HepG2 (cell line): Measurements from ENCODE around the gene DCAF15. TPM values are rescaled to one million over a fixed set of nuclear protein-coding genes. Genes with fewer than 3 reads are reported as not detected.

Source experiments
- AGO2 ChIP-seq: fragments of 200-400 bp; formaldehyde crosslinking; optimal IDR thresholded peaks from 2 replicates; pipeline ENCODE3; 2017; ENCODE audit warnings: mild to moderate bottlenecking, low read depth, low read length, moderate library complexity
- ATF7 ChIP-seq, 2 experiments: fragments of 450-650 bp in 1 of 2; sonication (generic) in 1 of 2; formaldehyde crosslinking in 1 of 2; IDR thresholded peaks; 2 replicates each; pipeline versions ENCODE4 v1.4.0 to v1.6.1; 2016 to 2020; ENCODE audit warnings: antibody characterized with exemption in 1 of 2, mild to moderate bottlenecking in 1 of 2, missing genetic modification reagents in 1 of 2
- FOXK1 ChIP-seq: sonication (generic); formaldehyde crosslinking; IDR thresholded peaks from 2 replicates; pipeline ENCODE4 v1.4.0; 2020; ENCODE audit warnings: low read depth, missing genetic modification reagents, borderline replicate concordance
- HOXA3 ChIP-seq: sonication (generic); formaldehyde crosslinking; IDR thresholded peaks from 2 replicates; pipeline ENCODE4 v1.5.0; 2020; ENCODE audit warnings: missing genetic modification reagents
- SP1 ChIP-seq, 2 experiments: fragments of 450-650 bp in 1 of 2; sonication (generic) in 1 of 2; formaldehyde crosslinking in 1 of 2; IDR thresholded peaks; 2 replicates each; pipeline versions ENCODE4 v1.4.0 to v1.6.1; 2016 to 2020; ENCODE audit warnings: missing genetic modification reagents in 1 of 2
- TAF1 ChIP-seq: sonication (generic); formaldehyde crosslinking; IDR thresholded peaks from 2 replicates; pipeline ENCODE4 v1.4.0; 2020; ENCODE audit warnings: missing genetic modification reagents
- ZIK1 ChIP-seq: sonication (generic); formaldehyde crosslinking; IDR thresholded peaks from 2 replicates; pipeline ENCODE4 v1.5.0; 2020; ENCODE audit warnings: mild to moderate bottlenecking, low read depth, missing genetic modification reagents, borderline replicate concordance
- ZMYM4 ChIP-seq: sonication (generic); formaldehyde crosslinking; IDR thresholded peaks from 2 replicates; pipeline ENCODE4 v1.8.1; 2023; ENCODE audit warnings: mild to moderate bottlenecking, missing genetic modification reagents
- ZNF333 ChIP-seq: sonication (generic); formaldehyde crosslinking; IDR thresholded peaks from 2 replicates; pipeline ENCODE4 v1.4.0; 2020; ENCODE audit warnings: mild to moderate bottlenecking, missing genetic modification reagents, borderline replicate concordance
- ZNF501 ChIP-seq: sonication (generic); formaldehyde crosslinking; IDR thresholded peaks from 2 replicates; pipeline ENCODE4 v1.5.1; 2020; ENCODE audit warnings: mild to moderate bottlenecking, moderate library complexity, missing genetic modification reagents
- ZNF816 ChIP-seq: sonication (generic); formaldehyde crosslinking; IDR thresholded peaks from 2 replicates; pipeline ENCODE4 v1.8.0; 2022; ENCODE audit warnings: missing genetic modification reagents, mild to moderate bottlenecking, borderline replicate concordance
- ZNF839 ChIP-seq: sonication (generic); formaldehyde crosslinking; IDR thresholded peaks from 2 replicates; pipeline ENCODE4 v1.4.0; 2020; ENCODE audit warnings: missing genetic modification reagents, mild to moderate bottlenecking, borderline replicate concordance
- polyA plus RNA-seq, 8 experiments: library from polyadenylated mRNA; depleted of rRNA in 3 of 8; stranded (reverse) in 7 of 8; unstranded in 1 of 8; fragments of >200 nt; fragmentation: Illumina TruSeq in 4 of 8; extraction: Trizol in 4 of 8; gene quantifications; 2 replicates each; pipeline versions ENCODE4 v1.2.1 to v1.2.3, GENCODE V29; 2011 to 2016; ENCODE audit warnings: low read depth in 4 of 8, missing spikeins in 1 of 8, mixed read lengths in 1 of 8; ENCODE audit not compliant: insufficient read depth in 1 of 8
- total RNA-seq, 5 experiments: library from RNA; depleted of rRNA; stranded (reverse); fragments of >200 nt; fragmentation: Illumina TruSeq; extraction: Trizol; gene quantifications; 2 replicates each; pipeline ENCODE4 v1.2.3, GENCODE V29; 2016; ENCODE audit warnings: low read depth in 1 of 5
- TF ChIP-seq, protein P1 (sequence below): sonication (generic); formaldehyde crosslinking; IDR thresholded peaks from 2 replicates; pipeline ENCODE4 v1.4.0; 2020; ENCODE audit warnings: low read depth, missing genetic modification reagents
- TF ChIP-seq, protein P2 (sequence below): sonication (generic); formaldehyde crosslinking; IDR thresholded peaks from 2 replicates; pipeline ENCODE4 v1.4.0; 2020; ENCODE audit warnings: missing genetic modification reagents
- TF ChIP-seq, protein P3 (sequence below): IDR thresholded peaks from 2 replicates; pipeline ENCODE4 v1.6.1; 2016
- TF ChIP-seq, protein P4 (sequence below): sonication (generic); formaldehyde crosslinking; IDR thresholded peaks from 2 replicates; pipeline ENCODE4 v1.9.0; 2022; ENCODE audit warnings: low read depth, missing genetic modification reagents

The DCAF15 gene
- total and polyA plus RNA-seq, 2 of the 13 experiments (the other 11 are each of a cell fraction or from before 2014, with no cell fraction given): 13.6 to 14.0 TPM

DNA sequence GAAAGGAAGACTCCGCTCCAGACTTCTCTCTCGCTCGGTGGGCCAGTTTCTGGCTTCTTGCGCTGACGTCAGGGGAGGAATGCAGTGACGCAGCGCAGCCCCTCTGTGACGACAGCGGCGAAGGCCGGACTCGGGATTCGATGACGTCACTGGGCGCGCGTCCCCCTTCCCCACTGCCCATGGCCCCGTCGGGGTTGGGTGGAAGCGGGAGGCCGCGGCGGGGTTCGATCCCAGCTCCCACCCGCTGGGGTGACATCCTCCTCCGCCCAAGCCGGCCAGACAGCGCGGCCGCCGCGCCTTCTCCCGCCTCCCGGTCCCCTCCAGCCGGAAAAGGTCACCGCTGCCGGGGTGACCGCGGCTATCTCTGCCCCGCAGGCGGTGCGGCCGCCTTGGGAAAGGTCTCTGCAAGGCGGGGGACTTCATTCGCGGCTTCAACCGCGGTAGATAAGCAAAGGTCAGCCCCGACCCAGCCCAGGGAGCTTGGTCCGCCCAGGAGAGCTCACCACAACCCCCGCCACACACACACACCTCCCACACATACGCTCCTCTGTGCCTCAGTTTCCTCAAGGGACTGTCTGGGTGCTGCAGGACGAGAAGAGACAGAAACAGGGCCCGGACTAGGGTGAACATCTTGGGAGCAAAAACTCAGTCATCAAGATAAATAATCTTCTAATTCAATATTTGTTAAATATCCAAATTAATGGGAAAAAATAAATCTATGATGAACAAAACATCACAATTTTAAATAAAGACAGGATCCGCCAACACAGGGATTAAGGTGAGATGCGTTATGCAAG lies 54.7 kb downstream of the DCAF15 start (continued):
- TF ChIP-seq, protein P1, sequence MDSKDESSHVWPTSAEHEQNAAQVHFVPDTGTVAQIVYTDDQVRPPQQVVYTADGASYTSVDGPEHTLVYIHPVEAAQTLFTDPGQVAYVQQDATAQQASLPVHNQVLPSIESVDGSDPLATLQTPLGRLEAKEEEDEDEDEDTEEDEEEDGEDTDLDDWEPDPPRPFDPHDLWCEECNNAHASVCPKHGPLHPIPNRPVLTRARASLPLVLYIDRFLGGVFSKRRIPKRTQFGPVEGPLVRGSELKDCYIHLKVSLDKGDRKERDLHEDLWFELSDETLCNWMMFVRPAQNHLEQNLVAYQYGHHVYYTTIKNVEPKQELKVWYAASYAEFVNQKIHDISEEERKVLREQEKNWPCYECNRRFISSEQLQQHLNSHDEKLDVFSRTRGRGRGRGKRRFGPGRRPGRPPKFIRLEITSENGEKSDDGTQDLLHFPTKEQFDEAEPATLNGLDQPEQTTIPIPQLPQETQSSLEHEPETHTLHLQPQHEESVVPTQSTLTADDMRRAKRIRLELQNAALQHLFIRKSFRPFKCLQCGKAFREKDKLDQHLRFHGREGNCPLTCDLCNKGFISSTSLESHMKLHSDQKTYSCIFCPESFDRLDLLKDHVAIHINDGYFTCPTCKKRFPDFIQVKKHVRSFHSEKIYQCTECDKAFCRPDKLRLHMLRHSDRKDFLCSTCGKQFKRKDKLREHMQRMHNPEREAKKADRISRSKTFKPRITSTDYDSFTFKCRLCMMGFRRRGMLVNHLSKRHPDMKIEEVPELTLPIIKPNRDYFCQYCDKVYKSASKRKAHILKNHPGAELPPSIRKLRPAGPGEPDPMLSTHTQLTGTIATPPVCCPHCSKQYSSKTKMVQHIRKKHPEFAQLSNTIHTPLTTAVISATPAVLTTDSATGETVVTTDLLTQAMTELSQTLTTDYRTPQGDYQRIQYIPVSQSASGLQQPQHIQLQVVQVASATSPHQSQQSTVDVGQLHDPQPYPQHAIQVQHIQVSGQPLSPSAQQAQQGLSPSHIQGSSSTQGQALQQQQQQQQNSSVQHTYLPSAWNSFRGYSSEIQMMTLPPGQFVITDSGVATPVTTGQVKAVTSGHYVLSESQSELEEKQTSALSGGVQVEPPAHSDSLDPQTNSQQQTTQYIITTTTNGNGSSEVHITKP (CRISPR knock-in tag): peak; percentile 68; the same call in 1 of the 2 replicates
- TF ChIP-seq ZNF501 (CRISPR knock-in tag) (peak; percentile 92; the same call in 1 of the 2 replicates), SP1 (IDR thresholded peaks at IDR 0.05) (no peak), SP1 (CRISPR knock-in tag; IDR thresholded peaks at IDR 0.05) (no peak), FOXK1 (0 out of 2 replicates have a peak, but pooled peaks have one; percentile 49), ZMYM4 (peak; percentile 63; the same call in 1 of the 2 replicates), ZNF816 (CRISPR knock-in tag) (peak; percentile 69; the same call in 1 of the 2 replicates), AGO2 (peak; percentile 52), ZNF333 (CRISPR knock-in tag) (peak; percentile 84; the same call in 1 of the 2 replicates), ZNF839 (CRISPR knock-in tag) (peak; percentile 91; the same call in 1 of the 2 replicates), ZIK1 (no peak), ATF7 (IDR thresholded peaks at IDR 0.05) (peak; percentile 100), ATF7 (CRISPR knock-in tag; IDR thresholded peaks at IDR 0.05) (peak; percentile 100), HOXA3 (CRISPR knock-in tag) (peak; percentile 100), TAF1 (peak; percentile 78)
- TF ChIP-seq, protein P2, sequence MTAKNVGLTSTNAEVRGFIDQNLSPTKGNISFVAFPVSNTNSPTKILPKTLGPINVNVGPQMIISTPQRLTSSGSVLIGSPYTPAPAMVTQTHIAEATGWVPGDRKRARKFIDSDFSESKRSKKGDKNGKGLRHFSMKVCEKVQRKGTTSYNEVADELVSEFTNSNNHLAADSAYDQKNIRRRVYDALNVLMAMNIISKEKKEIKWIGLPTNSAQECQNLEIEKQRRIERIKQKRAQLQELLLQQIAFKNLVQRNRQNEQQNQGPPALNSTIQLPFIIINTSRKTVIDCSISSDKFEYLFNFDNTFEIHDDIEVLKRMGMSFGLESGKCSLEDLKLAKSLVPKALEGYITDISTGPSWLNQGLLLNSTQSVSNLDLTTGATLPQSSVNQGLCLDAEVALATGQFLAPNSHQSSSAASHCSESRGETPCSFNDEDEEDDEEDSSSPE (CRISPR knock-in tag): 0 out of 2 replicates have a peak, but pooled peaks have one; percentile 11
- TF ChIP-seq, protein P3, sequence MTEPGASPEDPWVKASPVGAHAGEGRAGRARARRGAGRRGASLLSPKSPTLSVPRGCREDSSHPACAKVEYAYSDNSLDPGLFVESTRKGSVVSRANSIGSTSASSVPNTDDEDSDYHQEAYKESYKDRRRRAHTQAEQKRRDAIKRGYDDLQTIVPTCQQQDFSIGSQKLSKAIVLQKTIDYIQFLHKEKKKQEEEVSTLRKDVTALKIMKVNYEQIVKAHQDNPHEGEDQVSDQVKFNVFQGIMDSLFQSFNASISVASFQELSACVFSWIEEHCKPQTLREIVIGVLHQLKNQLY (CRISPR knock-in tag): peak; percentile 10; the same call in 1 of the 2 replicates
- TF ChIP-seq, protein P4, sequence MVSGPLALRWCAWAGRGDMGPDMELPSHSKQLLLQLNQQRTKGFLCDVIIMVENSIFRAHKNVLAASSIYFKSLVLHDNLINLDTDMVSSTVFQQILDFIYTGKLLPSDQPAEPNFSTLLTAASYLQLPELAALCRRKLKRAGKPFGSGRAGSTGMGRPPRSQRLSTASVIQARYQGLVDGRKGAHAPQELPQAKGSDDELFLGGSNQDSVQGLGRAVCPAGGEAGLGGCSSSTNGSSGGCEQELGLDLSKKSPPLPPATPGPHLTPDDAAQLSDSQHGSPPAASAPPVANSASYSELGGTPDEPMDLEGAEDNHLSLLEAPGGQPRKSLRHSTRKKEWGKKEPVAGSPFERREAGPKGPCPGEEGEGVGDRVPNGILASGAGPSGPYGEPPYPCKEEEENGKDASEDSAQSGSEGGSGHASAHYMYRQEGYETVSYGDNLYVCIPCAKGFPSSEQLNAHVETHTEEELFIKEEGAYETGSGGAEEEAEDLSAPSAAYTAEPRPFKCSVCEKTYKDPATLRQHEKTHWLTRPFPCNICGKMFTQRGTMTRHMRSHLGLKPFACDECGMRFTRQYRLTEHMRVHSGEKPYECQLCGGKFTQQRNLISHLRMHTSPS (CRISPR knock-in tag): no peak
